Measurements from ENCODE around the gene THAP8. TPM values are rescaled to one million over a fixed set of nuclear protein-coding genes. Genes with fewer than 3 reads are reported as not detected.

Gene THAP8
- total and polyA plus RNA-seq, 2 donors (not counting 3 experiments of a cell fraction or from before 2014, with no cell fraction given), result 2.9 to 6.6 TPM

GRCh38 chr19:35993923-35994598 lies 60.0 kb downstream of the THAP8 start:
- intact Hi-C loops (cut with micrococcal nuclease) (no loop called here), dilution Hi-C loops (cut with MboI; ENCODE audit: extremely low pct_ligation_motif_present, low sequenced_read_pairs) (no loop called here)
- H3K36me3 ChIP-seq (ENCODE audit: control insufficient read depth in 2 of 2, extremely low read depth in 1 of 2, insufficient read depth in 2 of 2, low read length in 2 of 2), result no peaks in the 10 kb centered on the region
- H3K4me1 ChIP-seq (ENCODE audit: control insufficient read depth, extremely low read depth, insufficient read depth, low read length), result peaks cover 10% of the 10 kb centered on the region
- H3K79me2 ChIP-seq (ENCODE audit: control insufficient read depth, insufficient read depth, low read length), result peaks cover 2% of the 10 kb centered on the region
- H3K9me3 ChIP-seq (replicated peaks; ENCODE audit: control insufficient read depth, insufficient read depth, low read length), result no peaks in the 10 kb centered on the region
- H3K9ac ChIP-seq (replicated peaks; ENCODE audit: extremely low read depth, insufficient read depth, low read length), result no peak overlapping the region
- FAIRE-seq, result no peak
- TF ChIP-seq GATA2 (IDR thresholded peaks at IDR 0.05; ENCODE audit: insufficient read depth, insufficient read length, low read depth, low read length), result no peak
- TF ChIP-seq CTCF (IDR thresholded peaks at IDR 0.05; ENCODE audit: extremely low read depth in 1 of 2, insufficient read depth in 1 of 2, low read depth in 1 of 2, low read length in 2 of 2), result peak; percentile 6 to 16
- H3K9me1 ChIP-seq (replicated peaks; ENCODE audit: control insufficient read depth, extremely low read depth, insufficient read depth, low read length), result no peaks in the 10 kb centered on the region
- H2AFZ ChIP-seq (ENCODE audit: low read depth, low read length), result peak overlapping the region; percentile 87
- BruUV-seq (replicated peaks), result no TSS peak
- DNase-seq (ENCODE audit: low read depth, low spot score), result peak; percentile 21
- peak overlapping the region; percentile 91 for H3K4me2 ChIP-seq (ENCODE audit: insufficient read depth, low read length)
- H3K27me3 ChIP-seq (ENCODE audit: control insufficient read depth in 2 of 2, insufficient read depth in 2 of 2, low read length in 2 of 2), result peaks cover 0 to 2% of the 10 kb centered on the region in 2 experiments
- ChIA-PET CTCF (interaction anchor here (1.3 to 1.9 kb wide), 4 partner anchors 18 to 60 kb away, joined by 3 to 6 read pairs (median 5); partner anchors contain the start of genes ALKBH6 and THAP8), POLR2A (no interaction called here)
- H4K20me1 ChIP-seq (replicated peaks; ENCODE audit: control insufficient read depth, extremely low read depth, insufficient read depth, low read length), result no peaks in the 10 kb centered on the region
- H3K4me3 ChIP-seq (replicated peaks in 1 of 3; ENCODE audit: insufficient read depth in 1 of 3, low read depth in 1 of 3, low read length in 3 of 3), result peak overlapping the region in 1 of 3 experiments; percentile 12
- no peak overlapping the region for H3K27ac ChIP-seq (ENCODE audit: insufficient read depth, low read depth, low read length)
